A673 (cell line): Measurements from ENCODE around the gene IL1RAP. TPM values are rescaled to one million over a fixed set of nuclear protein-coding genes. Genes with fewer than 3 reads are reported as not detected.

Experiments used
- BruUV-seq: library from RNA; stranded (reverse); fragments of 400-500 nt; replicated peaks from 2 replicates; lab custom pipeline; 2021; lab: Mats Ljungman, UMichigan
- CTCF ChIA-PET: fragments of 300-600 bp; sonication (Branson Sonifier 250); formaldehyde crosslinking; loops from one replicate; lab custom pipeline; 2022; ENCODE audit warnings: antibody characterized with exemption; lab: Charles Lee
- POLR2A ChIA-PET: fragments of 300-600 bp; sonication (Branson Sonifier 250); formaldehyde crosslinking; loops from one replicate; lab custom pipeline; 2022; ENCODE audit warnings: antibody characterized with exemption; ENCODE audit not compliant: low non-redundant PET; lab: Charles Lee
- DNase-seq: peaks from one replicate; pipeline ENCODE4 v3.0.0-alpha.2; 2015; ENCODE audit warnings: low spot score
- H3K27ac ChIP-seq: fragments of 200-600 bp; sonication (generic); 2 replicates; pipeline ENCODE4 v1.5.1; 2016; ENCODE audit warnings: mixed run types, low read depth, mild to moderate bottlenecking, mixed read lengths, antibody characterized with exemption, low read length; ENCODE audit not compliant: poor library complexity, severe bottlenecking
- H3K27me3 ChIP-seq: fragments of 200-600 bp; sonication (generic); replicated peaks from 2 replicates; pipeline ENCODE4 v1.6.1; 2017; ENCODE audit warnings: mixed run types, low read depth, mild to moderate bottlenecking, mixed read lengths, antibody characterized with exemption, low read length; ENCODE audit not compliant: insufficient read depth, poor library complexity
- H3K36me3 ChIP-seq: fragments of 200-600 bp; sonication (generic); 2 replicates; pipeline ENCODE4 v1.6.1; 2016; ENCODE audit warnings: mixed run types, mild to moderate bottlenecking, mixed read lengths, antibody characterized with exemption, low read length; ENCODE audit not compliant: insufficient read depth, poor library complexity, severe bottlenecking
- H3K4me1 ChIP-seq: fragments of 200-600 bp; sonication (generic); 2 replicates; pipeline ENCODE4 v1.6.1; 2017; ENCODE audit warnings: mixed run types, mild to moderate bottlenecking, mixed read lengths, antibody characterized with exemption, low read length; ENCODE audit not compliant: insufficient read depth, poor library complexity, severe bottlenecking
- H3K4me3 ChIP-seq: fragments of 200-600 bp; sonication (generic); 2 replicates; pipeline ENCODE4 v1.5.1; 2016; ENCODE audit warnings: low read depth, mixed run types, mild to moderate bottlenecking, mixed read lengths, low read length; ENCODE audit not compliant: poor library complexity, severe bottlenecking
- H3K9me3 ChIP-seq: fragments of 200-600 bp; sonication (generic); 2 replicates; pipeline ENCODE4 v1.6.1; 2016; ENCODE audit warnings: mixed run types, low read depth, mild to moderate bottlenecking, mixed read lengths, antibody characterized with exemption, low read length; ENCODE audit not compliant: poor library complexity, severe bottlenecking
- EZH2 ChIP-seq: fragments of 200-600 bp; sonication (generic); IDR thresholded peaks from 2 replicates; pipeline ENCODE4 v1.6.1; 2017; ENCODE audit warnings: borderline replicate concordance, low read depth, mild to moderate bottlenecking, mixed read lengths, antibody characterized with exemption, low read length; ENCODE audit not compliant: poor library complexity, severe bottlenecking
- intact Hi-C: fragments of 100-400 bp; cut with micrococcal nuclease; formaldehyde crosslinking; loops from one replicate; pipeline ENCODE4 v1.10.0; 2022; ENCODE audit not compliant: unreplicated experiment
- total RNA-seq: library from RNA; stranded (reverse); gene quantifications from 2 replicates; pipeline ENCODE4 v1.2.3, GENCODE V29; 2021
- TF ChIP-seq, protein P1 (sequence below): fragments of 300-800, 200-600 bp; sonication (generic); conservative IDR thresholded peaks from 2 replicates; pipeline ENCODE4 v1.5.1; 2017; ENCODE audit warnings: low read depth, mild to moderate bottlenecking, antibody characterized with exemption, low read length, moderate library complexity, mixed read lengths

IL1RAP gene
- total RNA-seq, 1 experiment from 2014 or later = 207 TPM

DNA sequence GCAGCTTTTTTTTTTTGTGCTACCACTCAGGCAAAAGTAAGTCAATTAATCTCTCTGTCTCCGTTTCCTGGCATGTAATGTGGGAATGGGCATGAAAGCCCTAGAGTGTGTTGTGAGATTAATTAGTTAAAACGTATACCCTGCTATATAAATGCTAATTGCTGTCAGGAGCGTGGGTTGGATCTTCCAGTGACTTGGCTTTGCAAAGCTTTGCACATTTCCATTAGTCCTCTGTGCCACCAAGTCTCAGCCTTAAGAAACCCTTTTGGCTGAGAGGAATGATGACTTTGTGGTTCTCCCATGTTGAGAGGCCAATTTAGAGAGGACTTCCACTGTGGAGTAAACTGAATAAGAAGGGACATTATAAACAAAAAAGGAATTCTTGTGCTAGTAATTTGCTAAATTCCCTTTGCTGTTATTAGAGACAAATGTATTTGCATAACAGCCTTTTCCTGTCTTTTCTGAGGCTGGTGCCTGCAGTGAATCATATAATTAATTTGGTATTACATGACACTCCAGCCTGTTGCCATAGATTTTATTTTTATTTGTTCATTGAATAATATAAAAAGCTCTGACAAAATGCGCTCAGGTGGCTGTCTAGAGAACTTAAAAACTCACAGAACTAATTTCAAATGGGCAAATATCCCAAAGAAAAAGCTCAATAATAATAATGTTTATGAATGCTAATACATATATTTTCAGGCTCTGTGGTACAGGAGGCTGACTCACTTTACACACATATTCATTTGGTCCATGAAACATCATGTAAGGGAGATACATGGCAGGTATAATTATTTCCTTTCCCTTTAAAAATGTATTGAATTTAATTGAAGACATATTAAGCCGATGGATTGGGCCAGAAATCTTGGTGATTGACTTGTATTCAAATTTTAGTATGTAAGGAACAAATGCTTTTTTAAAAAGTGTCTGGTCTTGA, 82.7 kb downstream of the IL1RAP start:
- POLR2A ChIA-PET = interaction anchor here (0.6 kb wide), 4 partner anchors 23 to 438 kb away, joined by 3 to 7 read pairs (median 4); no protein-coding TSS in a partner anchor
- Histone ChIP-seq H3K4me1 (peaks cover 77% of the 10 kb centered on the region), H3K9me3 (no peaks in the 10 kb centered on the region), H3K4me3 (peak overlapping the region; percentile 12), H3K36me3 (peaks cover 22% of the 10 kb centered on the region), H3K27ac (peak overlapping the region; percentile 78), H3K27me3 (no peaks in the 10 kb centered on the region)
- TF ChIP-seq, protein P1, sequence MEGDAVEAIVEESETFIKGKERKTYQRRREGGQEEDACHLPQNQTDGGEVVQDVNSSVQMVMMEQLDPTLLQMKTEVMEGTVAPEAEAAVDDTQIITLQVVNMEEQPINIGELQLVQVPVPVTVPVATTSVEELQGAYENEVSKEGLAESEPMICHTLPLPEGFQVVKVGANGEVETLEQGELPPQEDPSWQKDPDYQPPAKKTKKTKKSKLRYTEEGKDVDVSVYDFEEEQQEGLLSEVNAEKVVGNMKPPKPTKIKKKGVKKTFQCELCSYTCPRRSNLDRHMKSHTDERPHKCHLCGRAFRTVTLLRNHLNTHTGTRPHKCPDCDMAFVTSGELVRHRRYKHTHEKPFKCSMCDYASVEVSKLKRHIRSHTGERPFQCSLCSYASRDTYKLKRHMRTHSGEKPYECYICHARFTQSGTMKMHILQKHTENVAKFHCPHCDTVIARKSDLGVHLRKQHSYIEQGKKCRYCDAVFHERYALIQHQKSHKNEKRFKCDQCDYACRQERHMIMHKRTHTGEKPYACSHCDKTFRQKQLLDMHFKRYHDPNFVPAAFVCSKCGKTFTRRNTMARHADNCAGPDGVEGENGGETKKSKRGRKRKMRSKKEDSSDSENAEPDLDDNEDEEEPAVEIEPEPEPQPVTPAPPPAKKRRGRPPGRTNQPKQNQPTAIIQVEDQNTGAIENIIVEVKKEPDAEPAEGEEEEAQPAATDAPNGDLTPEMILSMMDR = no peak
- no peak for TF ChIP-seq EZH2
- peak; percentile 95 for DNase-seq
- no TSS peak for BruUV-seq
- CTCF ChIA-PET = interaction anchor here (0.6 to 1.0 kb wide), 4 partner anchors 10 to 101 kb away, joined by 3 to 7 read pairs (median 4); no protein-coding TSS in a partner anchor
- intact Hi-C loops = loop anchor here (5.0 to 10.0 kb wide), 2 partner anchors 79 to 98 kb away; no protein-coding TSS in a partner anchor

DNA sequence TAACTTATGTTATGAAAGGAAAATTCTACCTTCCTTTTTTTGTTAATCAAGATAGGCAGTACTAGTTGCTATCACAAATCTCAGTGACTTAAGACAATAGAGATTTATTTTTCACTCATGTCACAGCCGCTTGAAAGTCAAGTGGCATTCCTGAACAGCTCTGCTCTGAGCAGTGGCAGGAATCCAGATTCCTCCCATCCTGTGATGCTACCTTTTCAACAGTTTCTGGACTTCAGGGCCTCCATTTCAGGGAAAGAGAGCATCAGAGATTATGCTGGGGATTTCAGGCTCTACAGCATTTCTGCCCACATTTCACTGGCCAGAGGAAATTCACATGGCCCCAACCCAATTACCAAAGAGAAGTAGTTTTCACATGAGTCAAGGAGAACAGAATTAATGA, 83.4 kb downstream of the IL1RAP start:
- peaks cover 22% of the 10 kb centered on the region for H3K36me3 ChIP-seq
- H3K27ac ChIP-seq = peak overlapping the region; percentile 78
- ChIA-PET POLR2A (interaction anchor here (0.6 kb wide), 1 partner anchor 22 kb away, joined by 3 read pairs; no protein-coding TSS in a partner anchor), CTCF (no interaction called here)
- peak overlapping the region; percentile 12 for H3K4me3 ChIP-seq
- intact Hi-C loops = loop anchor here (5.0 to 10.0 kb wide), 2 partner anchors 80 to 98 kb away; no protein-coding TSS in a partner anchor
- H3K27me3 ChIP-seq = no peaks in the 10 kb centered on the region
- peak; percentile 66 for DNase-seq
- no peak for TF ChIP-seq EZH2
- TF ChIP-seq, protein P1 = no peak
- peaks cover 77% of the 10 kb centered on the region for H3K4me1 ChIP-seq
- BruUV-seq = no TSS peak
- no peaks in the 10 kb centered on the region for H3K9me3 ChIP-seq

DNA sequence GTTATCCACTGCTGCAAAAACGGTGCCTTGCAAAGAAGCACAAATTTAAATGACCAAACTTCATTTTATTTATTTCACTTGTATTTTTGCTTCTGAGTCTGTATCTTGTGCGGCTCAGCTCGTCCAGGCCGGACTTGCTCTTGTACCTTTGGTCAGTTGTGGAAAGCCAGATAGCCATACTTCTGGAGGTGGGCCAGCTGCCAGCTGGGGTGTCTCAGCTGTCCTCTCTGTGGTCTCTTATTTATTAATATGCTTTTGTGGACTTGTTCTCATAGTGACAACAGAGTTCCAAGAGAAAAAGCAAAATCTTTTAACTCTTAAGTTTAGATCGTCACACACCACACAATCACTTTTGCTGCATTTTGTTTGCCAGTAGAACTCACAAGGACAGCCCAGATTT, 87.7 kb downstream of the IL1RAP start:
- no TSS peak for BruUV-seq

More for the DNA sequence above, 87.7 kb downstream of the IL1RAP start:
- Histone ChIP-seq H3K4me1 (peaks cover 44% of the 10 kb centered on the region), H3K27ac (peak overlapping the region; percentile 7), H3K4me3 (no peak overlapping the region), H3K9me3 (peaks cover 13% of the 10 kb centered on the region), H3K36me3 (peaks cover 51% of the 10 kb centered on the region), H3K27me3 (no peaks in the 10 kb centered on the region)
- intact Hi-C loops = no loop called here
- TF ChIP-seq, protein P1 = no peak
- TF ChIP-seq EZH2 = no peak
- ChIA-PET CTCF (no interaction called here), POLR2A (no interaction called here)
- DNase-seq = no peak
